ENCODE results near the gene MTA3. TPM values are rescaled to one million over a fixed set of nuclear protein-coding genes. Genes with fewer than 3 reads are reported as not detected.
"Not testable (repeated sequence)": the region's sequence is repeated elsewhere in the genome, so short reads cannot be mapped to it uniquely, and the experiment has no call there.

Gene MTA3
- 39.2 TPM for total RNA-seq

DNA sequence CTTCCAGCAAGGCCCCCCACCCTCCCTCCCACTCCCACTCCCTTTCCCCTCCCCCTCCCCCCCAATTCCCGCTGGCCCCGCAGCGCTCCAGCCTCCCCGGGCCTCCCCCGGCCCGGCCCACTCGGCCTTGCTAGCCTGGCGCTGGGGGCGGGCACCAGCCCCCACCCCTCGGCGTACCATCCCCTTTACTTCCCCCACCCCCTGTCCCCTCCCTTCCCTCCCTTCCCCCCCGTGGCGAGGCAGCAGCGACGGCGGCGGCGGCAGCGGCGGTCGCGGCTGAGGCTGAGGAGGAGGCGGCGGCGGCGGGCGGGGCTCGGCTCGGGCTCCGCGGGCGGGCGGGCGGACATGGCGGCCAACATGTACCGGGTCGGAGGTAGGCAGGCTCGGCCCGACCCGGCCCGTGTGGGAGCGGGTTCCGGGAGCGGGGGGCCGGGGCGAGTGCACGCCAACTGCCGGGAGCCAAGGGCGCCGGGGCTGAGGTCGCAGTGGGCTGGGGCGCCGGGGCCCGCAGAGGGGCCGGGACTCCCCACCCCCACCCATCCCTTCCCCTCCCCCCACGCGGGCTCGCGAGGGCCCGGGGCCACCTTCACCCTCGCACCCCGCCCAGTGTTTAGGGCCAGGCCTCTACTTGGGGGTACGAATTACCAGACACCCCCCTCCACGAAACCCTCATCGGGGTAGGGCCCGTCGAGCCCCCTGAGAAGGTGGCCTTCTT is at the start of gene MTA3:
MTA3 (plus strand) TSS at position 232 of the 715 bp plus-strand sequence; CDS start at position 346, 114 bp downstream.
- peak; percentile 50 for DNase-seq (ENCODE audit: low spot score)

DNA sequence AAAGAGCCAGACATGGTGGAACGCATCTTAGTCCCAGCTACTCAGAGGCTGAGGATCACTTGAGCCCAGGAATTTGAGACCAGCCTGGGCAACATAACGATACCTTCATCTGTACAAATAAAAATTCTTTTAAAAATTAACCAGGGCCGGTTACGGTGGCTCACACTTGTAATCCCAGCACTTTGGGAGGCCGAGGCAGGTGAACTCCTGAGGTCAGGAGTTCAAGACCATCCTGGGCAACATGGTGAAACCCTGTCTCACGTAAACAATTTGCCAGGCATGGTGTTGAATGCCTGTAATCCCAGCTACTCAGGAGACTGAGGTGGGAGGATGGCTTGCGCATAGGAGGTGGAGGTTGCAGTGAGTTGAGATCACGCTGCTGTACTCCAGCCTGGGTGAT is 48.8 kb upstream of the MTA3 start:
- no peak for DNase-seq (ENCODE audit: low spot score)

DNA sequence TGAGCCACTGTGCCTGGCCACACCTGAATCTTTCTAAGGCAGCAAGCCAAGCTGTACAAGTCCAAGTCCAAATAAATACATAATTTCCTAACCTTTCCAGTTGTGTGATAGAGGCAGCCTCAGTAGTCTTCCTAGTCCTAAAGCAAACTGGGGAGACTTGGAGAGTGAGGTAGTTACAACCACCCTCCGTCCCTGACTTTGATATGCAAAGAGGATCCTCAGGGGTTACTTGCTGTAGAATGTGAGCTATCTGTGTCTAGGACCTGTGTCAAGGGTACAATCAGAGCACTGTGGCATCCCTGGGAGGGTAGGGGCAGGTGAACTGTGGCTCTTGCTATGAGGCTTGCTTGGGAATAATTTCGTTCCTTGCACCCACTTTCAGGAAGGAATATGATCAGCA is 46.4 kb upstream of the MTA3 start:
- DNase-seq (ENCODE audit: low spot score), result no peak

DNA sequence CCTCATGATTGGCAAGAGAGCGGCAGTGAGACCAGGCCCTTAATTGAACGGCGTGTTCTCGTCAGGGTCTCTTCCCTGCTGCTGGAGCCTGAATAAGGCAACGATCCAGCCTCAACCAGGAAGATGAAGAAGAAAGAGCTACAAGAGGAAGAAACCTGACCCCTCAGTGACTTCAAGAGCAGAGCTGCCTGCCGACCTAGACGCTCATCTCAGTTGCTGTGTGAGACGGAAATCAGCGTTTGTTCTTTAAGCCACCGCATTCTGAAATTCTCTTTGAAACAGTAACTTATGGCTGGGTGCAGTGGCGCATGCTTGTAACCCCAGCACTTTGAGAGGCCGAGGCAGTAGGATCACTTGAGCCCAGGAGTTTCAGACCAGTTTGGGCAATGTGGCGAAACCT is 45.1 kb upstream of the MTA3 start:
- no peak for DNase-seq (ENCODE audit: low spot score)

GRCh38 chr2:42532397-42532796 is 36.0 kb upstream of the MTA3 start:
- no peak for DNase-seq (ENCODE audit: low spot score)

DNA sequence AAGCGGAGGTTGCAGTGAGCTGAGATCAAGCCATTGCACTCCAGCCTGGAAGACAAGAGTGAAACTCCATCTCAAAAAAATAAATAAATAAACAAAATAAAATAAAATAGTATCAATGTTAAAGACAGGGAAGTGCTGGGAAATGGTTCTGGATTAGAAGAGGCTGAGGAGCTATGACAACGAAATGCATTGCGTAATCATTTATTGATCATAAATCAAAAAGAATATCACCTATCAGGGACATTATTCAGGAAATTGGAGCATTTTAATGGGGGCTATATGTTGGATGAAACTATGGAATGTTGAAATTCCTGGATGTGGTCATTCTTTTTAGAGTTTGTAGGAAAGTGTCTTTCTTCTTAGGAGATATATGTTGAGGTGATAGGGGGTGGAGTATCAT is 30.9 kb upstream of the MTA3 start:
- no peak for DNase-seq (ENCODE audit: low spot score)

GRCh38 chr2:42542871-42543270 is 25.6 kb upstream of the MTA3 start:
- DNase-seq (ENCODE audit: low spot score), result no peak

DNA sequence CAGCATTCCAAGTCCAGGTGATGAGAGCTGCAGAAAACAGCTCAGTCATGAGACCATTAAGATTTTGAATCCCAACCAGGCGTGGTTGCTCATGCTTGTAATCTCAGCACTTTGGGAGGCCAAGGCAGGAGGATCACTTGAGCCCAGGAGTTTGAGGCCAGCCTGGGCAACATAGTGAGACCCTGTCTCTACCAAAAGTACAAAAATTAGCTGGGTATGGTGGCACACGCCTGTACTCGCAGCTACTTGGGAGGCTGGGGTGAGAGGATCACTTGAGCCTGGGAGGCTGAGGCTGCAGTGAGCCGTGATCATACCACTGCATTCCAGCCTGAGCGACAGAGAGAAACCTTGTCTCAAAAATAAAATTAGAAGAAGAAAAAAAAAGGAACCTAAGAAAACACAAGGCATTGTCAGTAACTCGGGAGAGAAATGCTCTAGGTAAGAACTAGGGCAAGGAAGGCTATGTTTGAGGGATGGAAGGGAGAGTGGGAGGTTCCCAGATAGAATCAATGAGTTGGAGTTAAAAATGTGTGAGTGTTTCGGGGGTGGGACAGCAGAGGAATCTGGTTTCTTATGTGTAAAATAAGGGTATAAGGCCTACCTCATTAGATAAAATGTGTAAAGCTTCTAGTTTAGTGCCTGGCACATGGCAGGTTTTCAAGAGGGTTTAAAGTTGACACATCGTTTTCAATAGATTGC is 23.3 kb upstream of the MTA3 start:
- no peak for DNase-seq (ENCODE audit: low spot score)

GRCh38 chr2:42545841-42546390 is 22.5 kb upstream of the MTA3 start:
- no peak for DNase-seq (ENCODE audit: low spot score)

GRCh38 chr2:42547014-42547413 is 21.4 kb upstream of the MTA3 start:
- no peak for DNase-seq (ENCODE audit: low spot score)

GRCh38 chr2:42547446-42548295 is 20.8 kb upstream of the MTA3 start:
- no peak for DNase-seq (ENCODE audit: low spot score)

DNA sequence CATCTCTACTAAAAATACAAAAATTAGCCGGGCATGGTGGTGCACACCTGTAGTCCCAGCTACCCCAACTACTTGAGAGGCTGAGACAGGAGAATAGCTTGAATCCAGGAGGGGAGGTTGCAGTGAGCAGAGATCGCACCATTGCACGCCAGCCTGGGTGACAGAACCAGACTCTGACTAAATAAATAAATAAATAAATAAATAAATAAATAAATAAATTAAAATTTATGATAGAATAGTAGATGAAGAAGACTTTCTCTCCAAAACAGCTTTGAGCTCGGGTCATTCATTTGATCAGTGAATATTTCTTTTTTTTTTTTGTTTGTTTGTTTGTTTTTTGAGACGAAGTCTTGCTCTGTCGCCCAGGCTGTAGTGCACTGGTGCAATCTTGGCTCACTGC is 17.6 kb upstream of the MTA3 start:
- no peak for DNase-seq (ENCODE audit: low spot score)

DNA sequence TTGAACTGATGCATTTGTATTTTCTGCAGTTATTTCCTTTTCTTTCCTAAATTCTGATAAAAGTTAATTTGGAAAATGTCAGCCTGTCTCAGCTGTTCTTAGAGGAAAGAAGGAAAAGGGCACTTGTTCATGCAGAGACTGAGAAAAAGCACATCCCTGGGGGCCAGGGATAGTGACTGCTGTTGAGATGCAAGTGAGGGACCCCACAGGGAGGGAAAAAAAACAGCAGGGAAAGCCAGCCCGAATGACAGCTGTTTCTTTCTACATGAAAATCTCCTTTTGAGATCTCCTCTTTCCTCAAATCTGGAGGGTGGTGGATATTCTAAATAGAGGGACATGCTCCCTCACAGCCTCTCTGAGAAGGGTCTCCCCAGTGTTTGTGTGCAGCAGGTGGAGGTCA is 14.0 kb upstream of the MTA3 start:
- no peak for DNase-seq (ENCODE audit: low spot score)

DNA sequence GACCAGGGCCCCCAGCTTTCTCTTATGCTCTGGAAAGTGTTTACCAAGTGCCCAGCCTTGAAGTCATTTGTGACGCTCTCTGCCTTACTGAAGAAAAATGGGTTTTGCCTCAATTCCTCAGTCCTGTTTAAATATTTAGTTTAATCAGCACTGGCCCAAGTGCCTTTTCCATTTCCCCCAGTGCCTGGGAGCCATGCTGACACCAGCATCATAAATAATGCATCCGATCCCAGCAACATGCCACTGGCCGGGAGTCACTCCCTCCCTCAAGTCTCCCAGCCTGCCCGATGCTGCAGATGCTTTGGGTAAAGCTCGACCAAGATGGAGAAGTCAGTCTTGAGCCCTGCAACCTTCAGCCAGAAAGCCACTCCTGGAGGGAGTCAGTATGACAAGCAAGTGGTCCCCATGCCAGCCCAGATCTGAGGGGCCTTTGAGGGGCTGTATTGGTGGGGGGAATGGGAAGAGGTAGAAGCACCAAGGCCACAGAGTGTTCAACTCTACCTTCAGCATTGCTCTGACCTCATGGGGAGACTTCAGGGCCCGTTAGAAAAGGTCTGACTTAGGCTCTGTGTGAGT is 12.0 kb upstream of the MTA3 start:
- DNase-seq (ENCODE audit: low spot score), result no peak

- no peak for DNase-seq (ENCODE audit: low spot score)
These were observed 11.1 kb upstream of the MTA3 start for GRCh38 chr2:42557306-42557705.

GRCh38 chr2:42558827-42559226 is 9.6 kb upstream of the MTA3 start:
- no peak for DNase-seq (ENCODE audit: low spot score)

DNA sequence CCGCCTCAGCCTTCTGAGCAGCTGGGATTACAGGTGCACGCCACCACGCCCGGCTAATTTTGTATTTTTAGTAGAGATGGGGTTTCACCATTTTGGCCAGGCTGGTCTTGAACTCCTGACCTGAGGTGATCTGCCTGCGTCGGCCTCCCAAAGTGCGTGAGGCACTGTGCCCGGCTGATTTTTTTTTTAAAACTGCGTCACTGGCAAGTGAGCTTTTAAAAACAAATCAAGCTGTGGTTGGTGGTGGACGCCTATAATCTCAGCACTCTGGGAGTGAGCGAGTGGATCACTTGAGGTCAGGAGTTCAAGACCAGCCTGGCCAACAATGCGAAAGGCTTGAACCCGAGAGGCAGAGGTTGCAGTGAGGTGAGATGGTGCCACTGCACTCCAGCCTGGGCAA is 8.3 kb upstream of the MTA3 start:
- DNase-seq (ENCODE audit: low spot score), result not testable (repeated sequence)

DNA sequence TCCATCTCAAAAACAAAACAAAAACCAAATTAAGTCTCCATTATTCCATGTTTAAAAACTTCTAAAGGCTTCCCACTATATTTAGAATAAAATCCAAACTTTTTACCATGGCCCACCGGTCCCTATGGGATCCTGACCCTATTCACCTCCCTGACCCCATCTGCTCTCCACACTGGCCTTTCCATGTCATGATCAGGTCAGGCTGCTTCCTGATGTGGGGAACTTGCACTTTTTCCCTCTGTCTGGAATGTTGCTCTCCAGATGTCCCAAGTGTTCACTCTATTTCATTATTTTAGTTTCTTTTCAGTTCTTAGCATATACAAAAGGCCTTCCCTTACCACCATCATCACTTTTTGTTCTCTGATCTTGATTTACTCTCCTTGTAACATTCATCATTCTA is 7.5 kb upstream of the MTA3 start:
- no peak for DNase-seq (ENCODE audit: low spot score)

DNA sequence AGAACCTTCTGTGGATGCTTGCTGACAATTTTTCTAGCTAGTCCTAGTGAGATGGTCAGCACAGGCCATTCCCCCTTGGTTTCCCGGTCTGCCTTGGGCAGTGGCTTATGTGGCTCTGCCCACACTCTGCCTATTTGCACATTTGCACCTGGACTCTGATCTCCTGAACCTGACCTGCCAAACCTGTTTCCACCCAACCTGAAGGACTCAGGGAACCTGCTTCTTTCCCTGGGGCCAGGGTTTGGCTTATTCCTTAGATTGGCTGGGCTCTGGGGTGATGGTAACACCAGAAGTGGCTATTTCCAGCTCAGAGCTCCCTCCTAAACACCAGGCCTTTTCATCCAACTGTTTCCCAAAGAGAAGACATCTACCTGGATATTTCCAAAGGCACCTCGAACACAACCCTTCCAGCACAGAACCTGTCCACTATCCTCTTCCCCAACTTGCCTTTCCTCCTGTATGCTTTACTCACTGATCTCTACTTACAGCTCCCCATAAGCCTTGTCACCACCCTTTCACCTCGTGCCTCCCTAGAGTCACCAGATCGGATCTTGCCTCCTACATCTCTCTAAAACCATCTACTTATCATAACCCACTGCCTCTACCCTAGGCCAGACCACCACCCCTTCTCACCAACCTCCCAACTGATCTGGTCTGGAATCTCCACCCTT is 5.8 kb upstream of the MTA3 start:
- peak; percentile 76 for DNase-seq (ENCODE audit: low spot score)

- DNase-seq (ENCODE audit: low spot score), result no peak
These were observed 2.4 kb upstream of the MTA3 start for GRCh38 chr2:42566025-42566424.

- DNase-seq (ENCODE audit: low spot score), result no peak
These were observed 1.6 kb upstream of the MTA3 start for GRCh38 chr2:42566837-42567321.
